Measurements from ENCODE around the gene KCNMB3. TPM values are rescaled to one million over a fixed set of nuclear protein-coding genes. Genes with fewer than 3 reads are reported as not detected.
"Not testable (repeated sequence)": the region's sequence is repeated elsewhere in the genome, so short reads cannot be mapped to it uniquely, and the experiment has no call there.

The KCNMB3 gene
- total RNA-seq, 1 experiment from 2014 or later = not detected

GRCh38 chr3:179258820-179259219, 7.9 kb upstream of the KCNMB3 start:
- Histone ChIP-seq H3K9me2 (ENCODE audit: insufficient read depth) (no peaks in the 10 kb centered on the region), H3K4me2 (ENCODE audit: low read length) (no peak overlapping the region), H3K27ac (ENCODE audit: low read depth, low read length) (no peak overlapping the region), H3K4me3 (replicated peaks in 1 of 2; ENCODE audit: low read depth in 1 of 2, low read length in 2 of 2) (no peak overlapping the region), H4K20me1 (ENCODE audit: insufficient read depth) (no peaks in the 10 kb centered on the region), H3K36me3 (ENCODE audit: control insufficient read depth in 1 of 2, insufficient read depth in 2 of 2, low read length in 2 of 2) (no peaks in the 10 kb centered on the region), H3K9ac (ENCODE audit: low read length) (no peak overlapping the region), H2AFZ (ENCODE audit: low read depth, low read length, poor library complexity, severe bottlenecking) (no peak overlapping the region), H3K9me3 (ENCODE audit: control insufficient read depth in 1 of 2, insufficient read depth in 1 of 2, low read depth in 1 of 2, low read length in 2 of 2) (no peaks in the 10 kb centered on the region), H3K79me2 (ENCODE audit: insufficient read depth, low read length) (no peaks in the 10 kb centered on the region), H3K4me1 (ENCODE audit: control insufficient read depth in 1 of 2, insufficient read depth in 2 of 2, low read length in 2 of 2) (no peaks in the 10 kb centered on the region), H3K27me3 (ENCODE audit: insufficient read depth, low read length) (no peaks in the 10 kb centered on the region)
- no peak for DNase-seq (ENCODE audit: low read depth, low spot score)
- ATAC-seq = no peak
- no peak for TF ChIP-seq TCF7L2 (IDR thresholded peaks at IDR 0.05; ENCODE audit: borderline replicate concordance, extremely low read depth, insufficient read depth, insufficient read length)
- no peak for TF ChIP-seq ZFX (IDR thresholded peaks at IDR 0.05)
- TF ChIP-seq SIN3A (IDR thresholded peaks at IDR 0.05; ENCODE audit: low read depth) = no peak
- TF ChIP-seq POLR2A (IDR thresholded peaks at IDR 0.05; ENCODE audit: borderline replicate concordance, extremely low read depth, insufficient read depth, insufficient read length) = no peak
- TF ChIP-seq, protein P1, sequence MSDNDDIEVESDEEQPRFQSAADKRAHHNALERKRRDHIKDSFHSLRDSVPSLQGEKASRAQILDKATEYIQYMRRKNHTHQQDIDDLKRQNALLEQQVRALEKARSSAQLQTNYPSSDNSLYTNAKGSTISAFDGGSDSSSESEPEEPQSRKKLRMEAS (IDR thresholded peaks at IDR 0.05) = no peak
- TF ChIP-seq JUND (IDR thresholded peaks at IDR 0.05) = no peak
- no peak for TF ChIP-seq ELF1 (IDR thresholded peaks at IDR 0.05; ENCODE audit: borderline replicate concordance, low read depth)
- no peak for TF ChIP-seq SP1 (IDR thresholded peaks at IDR 0.05; ENCODE audit: low read depth)
- TF ChIP-seq ZBTB33 (IDR thresholded peaks at IDR 0.05; ENCODE audit: extremely low read depth, insufficient replicate concordance, low read length) = no peak
- TF ChIP-seq, protein P2, sequence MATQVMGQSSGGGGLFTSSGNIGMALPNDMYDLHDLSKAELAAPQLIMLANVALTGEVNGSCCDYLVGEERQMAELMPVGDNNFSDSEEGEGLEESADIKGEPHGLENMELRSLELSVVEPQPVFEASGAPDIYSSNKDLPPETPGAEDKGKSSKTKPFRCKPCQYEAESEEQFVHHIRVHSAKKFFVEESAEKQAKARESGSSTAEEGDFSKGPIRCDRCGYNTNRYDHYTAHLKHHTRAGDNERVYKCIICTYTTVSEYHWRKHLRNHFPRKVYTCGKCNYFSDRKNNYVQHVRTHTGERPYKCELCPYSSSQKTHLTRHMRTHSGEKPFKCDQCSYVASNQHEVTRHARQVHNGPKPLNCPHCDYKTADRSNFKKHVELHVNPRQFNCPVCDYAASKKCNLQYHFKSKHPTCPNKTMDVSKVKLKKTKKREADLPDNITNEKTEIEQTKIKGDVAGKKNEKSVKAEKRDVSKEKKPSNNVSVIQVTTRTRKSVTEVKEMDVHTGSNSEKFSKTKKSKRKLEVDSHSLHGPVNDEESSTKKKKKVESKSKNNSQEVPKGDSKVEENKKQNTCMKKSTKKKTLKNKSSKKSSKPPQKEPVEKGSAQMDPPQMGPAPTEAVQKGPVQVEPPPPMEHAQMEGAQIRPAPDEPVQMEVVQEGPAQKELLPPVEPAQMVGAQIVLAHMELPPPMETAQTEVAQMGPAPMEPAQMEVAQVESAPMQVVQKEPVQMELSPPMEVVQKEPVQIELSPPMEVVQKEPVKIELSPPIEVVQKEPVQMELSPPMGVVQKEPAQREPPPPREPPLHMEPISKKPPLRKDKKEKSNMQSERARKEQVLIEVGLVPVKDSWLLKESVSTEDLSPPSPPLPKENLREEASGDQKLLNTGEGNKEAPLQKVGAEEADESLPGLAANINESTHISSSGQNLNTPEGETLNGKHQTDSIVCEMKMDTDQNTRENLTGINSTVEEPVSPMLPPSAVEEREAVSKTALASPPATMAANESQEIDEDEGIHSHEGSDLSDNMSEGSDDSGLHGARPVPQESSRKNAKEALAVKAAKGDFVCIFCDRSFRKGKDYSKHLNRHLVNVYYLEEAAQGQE (IDR thresholded peaks at IDR 0.05; ENCODE audit: low read depth) = no peak
- no peak for TF ChIP-seq SRF (IDR thresholded peaks at IDR 0.05; ENCODE audit: low read depth)
- no peak for TF ChIP-seq RAD21 (IDR thresholded peaks at IDR 0.05; ENCODE audit: low read depth)
- TF ChIP-seq EGR1 (IDR thresholded peaks at IDR 0.05; ENCODE audit: low read depth) = no peak
- TF ChIP-seq YY1 (IDR thresholded peaks at IDR 0.05; ENCODE audit: extremely low read depth, insufficient replicate concordance, low read depth, low read length) = no peak
- TF ChIP-seq ATF3 (IDR thresholded peaks at IDR 0.05) = no peak
- no peak for TF ChIP-seq FOSL1 (IDR thresholded peaks at IDR 0.05; ENCODE audit: low read depth)
- no peak for TF ChIP-seq EZH2 (IDR thresholded peaks at IDR 0.05)
- no peak for TF ChIP-seq ZNF274 (IDR thresholded peaks at IDR 0.05; ENCODE audit: low read depth, low read length)
- ChIA-PET POLR2A (no interaction called here), RAD21 (ENCODE audit: low non-redundant PET in 1 of 2, low total read pairs in 2 of 2, uncharacterized antibody in 2 of 2, unreplicated experiment in 2 of 2) (no interaction called here), CTCF (no interaction called here)
- intact Hi-C loops (cut with micrococcal nuclease) = no loop called here
- BruUV-seq (replicated peaks) = no TSS peak

DNA sequence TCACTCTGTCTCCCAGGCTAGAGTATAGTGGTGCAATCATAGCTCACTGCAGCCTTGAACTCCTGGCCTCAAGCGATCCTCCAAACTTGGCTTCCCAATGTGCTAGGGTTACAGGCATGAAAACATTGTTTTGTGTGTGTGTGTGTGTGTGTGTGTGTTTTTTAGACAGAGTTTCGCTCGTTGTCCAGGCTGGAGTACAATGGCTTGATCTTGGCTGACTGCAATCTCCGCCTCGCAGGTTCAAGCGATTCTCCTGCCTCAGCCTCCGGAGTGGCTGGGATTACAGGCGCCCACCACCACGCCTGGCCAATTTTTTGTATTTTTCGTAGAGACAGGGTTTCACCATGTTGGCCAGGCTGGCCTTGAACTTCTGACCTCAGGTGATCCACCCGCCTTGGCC, 6.8 kb upstream of the KCNMB3 start:
- not testable (repeated sequence) for H3K4me2 ChIP-seq (ENCODE audit: low read length)

More for the DNA sequence above, 6.8 kb upstream of the KCNMB3 start:
- intact Hi-C loops (cut with micrococcal nuclease); H3K27me3 ChIP-seq (ENCODE audit: insufficient read depth, low read length); DNase-seq (ENCODE audit: low read depth, low spot score); H4K20me1 ChIP-seq (ENCODE audit: insufficient read depth); H3K79me2 ChIP-seq (ENCODE audit: insufficient read depth, low read length); H3K9me3 ChIP-seq (ENCODE audit: control insufficient read depth in 1 of 2, insufficient read depth in 1 of 2, low read depth in 1 of 2, low read length in 2 of 2); H3K9me2 ChIP-seq (ENCODE audit: insufficient read depth); CTCF ChIA-PET; BruUV-seq (replicated peaks); H3K4me3 ChIP-seq (replicated peaks in 1 of 2; ENCODE audit: low read depth in 1 of 2, low read length in 2 of 2); RAD21 ChIA-PET (ENCODE audit: low non-redundant PET in 1 of 2, low total read pairs in 2 of 2, uncharacterized antibody in 2 of 2, unreplicated experiment in 2 of 2); ATAC-seq; H3K9ac ChIP-seq (ENCODE audit: low read length); H3K4me1 ChIP-seq (ENCODE audit: control insufficient read depth in 1 of 2, insufficient read depth in 2 of 2, low read length in 2 of 2); POLR2A ChIA-PET; H2AFZ ChIP-seq (ENCODE audit: low read depth, low read length, poor library complexity, severe bottlenecking); H3K36me3 ChIP-seq (ENCODE audit: control insufficient read depth in 1 of 2, insufficient read depth in 2 of 2, low read length in 2 of 2); H3K27ac ChIP-seq (ENCODE audit: low read depth, low read length): not testable (repeated sequence)

Measured in HCT116 (cell line).